ENCODE data around the gene GSG1.
"Not testable (repeated sequence)": the region's sequence is repeated elsewhere in the genome, so short reads cannot be mapped to it uniquely, and the experiment has no call there.

Gene GSG1

DNA sequence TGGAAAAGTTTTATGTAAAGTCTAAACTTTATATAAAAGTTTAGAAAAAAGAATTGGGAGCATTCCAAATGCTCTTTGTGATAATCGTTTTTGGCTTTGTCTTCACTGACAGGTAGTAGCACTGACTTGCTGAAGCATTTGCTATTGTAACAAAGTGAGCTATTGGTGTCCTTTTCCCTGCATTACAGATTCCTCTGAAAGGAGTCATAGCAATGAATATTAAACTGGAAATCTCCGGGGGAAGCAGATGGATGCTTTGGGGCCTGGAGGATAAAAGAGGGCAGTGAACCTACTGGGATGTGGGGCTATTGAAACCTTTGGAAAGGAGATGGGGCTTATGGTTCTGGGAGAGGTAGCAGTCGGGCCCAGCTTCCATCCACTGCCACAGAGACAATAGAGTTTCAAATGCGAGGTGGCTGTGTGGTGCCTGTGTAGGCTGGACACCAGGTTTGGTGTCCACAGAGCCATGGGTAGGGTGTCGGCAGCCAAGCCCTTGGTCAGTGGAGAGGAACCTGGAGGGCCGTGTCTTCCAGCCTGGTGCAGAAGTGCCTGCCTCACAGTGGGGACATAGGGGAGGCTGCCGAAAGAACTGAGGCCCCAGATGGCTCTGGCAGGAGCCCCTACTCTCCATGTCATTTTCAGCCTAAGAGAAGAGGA lies 10.1 kb downstream of the GSG1 start:
- no peak for DNase-seq (ENCODE audit: low read depth in 2 of 2)

GRCh38 chr12:13091832-13092231 lies 11.6 kb downstream of the GSG1 start:
- DNase-seq (ENCODE audit: low read depth in 2 of 2): no peak

- DNase-seq (ENCODE audit: low read depth in 2 of 2): no peak
Observed at GRCh38 chr12:13090054-13090453, 13.4 kb downstream of the GSG1 start.

DNA sequence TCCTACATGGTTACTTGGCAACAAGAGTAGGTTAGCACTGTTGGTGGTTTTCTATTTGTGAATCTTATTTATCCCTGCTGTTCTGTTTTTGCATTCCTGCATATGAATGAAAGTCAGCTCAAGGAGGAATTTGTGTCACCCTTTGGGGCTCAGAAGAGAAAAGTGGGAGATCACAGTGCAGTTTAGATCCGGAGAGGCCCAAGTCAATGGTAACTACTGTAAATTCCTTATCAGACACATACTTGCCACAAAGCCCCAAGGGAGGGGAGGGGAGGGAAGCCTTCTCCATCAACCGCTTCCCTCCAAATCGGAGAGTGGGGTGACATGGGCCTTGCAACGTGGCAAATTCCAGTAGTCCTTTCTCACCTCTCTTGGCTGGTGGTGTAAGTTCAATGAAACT lies 15.0 kb downstream of the GSG1 start:
- no peak for DNase-seq (ENCODE audit: low read depth in 2 of 2)

DNA sequence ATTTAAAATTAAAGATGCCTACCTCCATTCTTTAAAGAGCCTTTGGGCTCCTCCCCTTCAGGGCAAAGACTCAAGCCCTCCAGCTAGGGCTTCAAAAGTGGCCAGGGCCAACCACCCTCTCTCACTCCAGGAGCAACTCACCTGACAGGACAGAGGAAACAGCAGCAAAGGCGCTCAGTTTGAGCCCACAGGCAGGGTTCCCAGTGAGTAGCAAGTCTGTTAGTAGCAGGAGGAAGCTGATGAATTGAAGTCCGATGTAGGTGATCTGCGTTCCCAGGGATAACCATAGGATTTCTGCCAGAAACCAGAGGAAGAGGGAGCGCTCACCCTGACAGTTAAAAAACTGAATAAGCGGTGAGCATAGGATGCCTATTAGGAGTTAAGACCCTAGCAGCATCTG lies 15.7 kb downstream of the GSG1 start:
- no peak for DNase-seq (ENCODE audit: low read depth in 2 of 2)

- no peak for DNase-seq (ENCODE audit: low read depth in 2 of 2)
Observed at GRCh38 chr12:13085968-13086686, 17.3 kb downstream of the GSG1 start.

GRCh38 chr12:13084898-13085640 lies 18.4 kb downstream of the GSG1 start:
- no peak for DNase-seq (ENCODE audit: low read depth in 2 of 2)

- not testable (repeated sequence) for DNase-seq (ENCODE audit: low read depth in 2 of 2)
Observed at GRCh38 chr12:13083638-13084037, 19.8 kb downstream of the GSG1 start.

GRCh38 chr12:13082861-13083260 lies 20.6 kb downstream of the GSG1 start:
- no peak for DNase-seq (ENCODE audit: low read depth in 2 of 2)

DNA sequence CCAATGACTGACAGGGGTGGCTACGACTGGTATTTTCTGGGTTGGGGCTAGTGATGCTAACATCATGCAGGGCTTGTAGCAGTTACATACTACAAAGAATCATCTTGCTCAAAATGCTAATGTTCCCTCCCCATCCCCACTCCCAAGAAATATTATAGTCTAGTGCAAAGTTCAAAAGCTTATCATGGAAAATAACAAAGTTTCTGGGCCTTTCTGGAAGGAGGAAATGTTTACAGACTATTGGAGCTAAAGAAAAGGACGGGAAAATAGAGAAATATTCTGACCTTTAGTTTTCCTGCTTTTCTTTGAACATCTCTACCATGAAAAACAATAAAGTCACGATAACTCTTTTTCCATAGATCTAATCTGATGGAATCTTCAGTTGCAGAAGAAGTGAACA lies 23.2 kb downstream of the GSG1 start:
- DNase-seq (ENCODE audit: low read depth in 2 of 2): no peak

- no peak for DNase-seq (ENCODE audit: low read depth in 2 of 2)
Observed at GRCh38 chr12:13079440-13079906, 24.0 kb downstream of the GSG1 start.

DNA sequence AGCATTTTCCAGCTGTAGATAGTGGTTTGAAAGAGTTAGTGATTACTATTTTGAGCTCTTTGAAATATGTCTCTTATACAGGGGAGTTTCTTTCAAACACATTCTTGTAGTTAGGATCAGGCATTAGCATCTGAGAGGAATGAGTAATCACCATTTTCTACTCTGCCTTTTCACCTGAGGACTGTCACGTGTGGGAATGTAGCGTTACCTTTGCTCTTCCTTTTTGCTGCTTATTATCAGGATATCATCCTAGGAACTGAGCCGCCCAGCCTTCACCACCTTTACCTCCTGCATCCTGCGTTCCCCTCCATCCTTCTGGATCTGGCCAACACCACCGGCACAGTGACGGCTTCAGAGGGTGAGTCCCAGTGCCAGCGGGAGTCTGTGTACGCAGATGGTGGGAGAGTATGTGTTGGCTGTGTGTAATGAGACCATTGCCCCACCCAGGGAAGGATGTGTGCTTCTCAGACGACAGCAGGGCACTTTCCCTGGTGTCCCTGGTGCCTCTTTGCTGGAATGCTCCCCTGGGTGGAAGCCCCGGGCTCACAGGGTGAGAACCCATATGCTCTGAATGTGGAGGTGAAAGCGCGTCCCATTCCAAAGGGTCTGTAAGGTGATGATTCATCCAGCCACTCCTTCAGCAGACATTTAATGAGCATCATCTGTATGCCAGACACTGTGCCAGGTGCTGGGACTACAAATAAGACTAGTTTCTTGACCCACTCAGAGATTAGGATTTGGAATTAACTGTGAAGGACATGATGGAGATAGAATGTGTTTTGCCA lies 27.5 kb downstream of the GSG1 start:
- no peak for DNase-seq (ENCODE audit: low read depth in 2 of 2)

DNA sequence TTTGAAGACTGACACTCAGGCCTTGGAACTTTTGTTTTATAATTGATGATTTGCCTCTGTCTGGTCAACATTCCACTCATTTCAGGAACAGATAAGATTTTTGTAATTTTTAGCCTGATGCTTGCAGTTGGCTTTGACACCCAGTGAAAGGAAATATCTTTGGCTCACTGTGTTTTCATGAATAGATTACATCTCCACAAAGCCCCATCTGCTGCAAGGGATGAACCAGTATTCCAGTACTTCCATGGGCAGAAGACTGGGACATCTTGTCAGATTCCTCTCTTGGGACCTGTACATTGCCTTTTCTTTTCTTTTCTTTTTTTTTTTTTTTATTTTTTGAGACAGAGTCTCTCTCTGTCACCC lies 28.4 kb downstream of the GSG1 start:
- DNase-seq (ENCODE audit: low read depth in 2 of 2): no peak

- DNase-seq (ENCODE audit: low read depth in 2 of 2): no peak
Observed at GRCh38 chr12:13074396-13075117, 28.9 kb downstream of the GSG1 start.

DNA sequence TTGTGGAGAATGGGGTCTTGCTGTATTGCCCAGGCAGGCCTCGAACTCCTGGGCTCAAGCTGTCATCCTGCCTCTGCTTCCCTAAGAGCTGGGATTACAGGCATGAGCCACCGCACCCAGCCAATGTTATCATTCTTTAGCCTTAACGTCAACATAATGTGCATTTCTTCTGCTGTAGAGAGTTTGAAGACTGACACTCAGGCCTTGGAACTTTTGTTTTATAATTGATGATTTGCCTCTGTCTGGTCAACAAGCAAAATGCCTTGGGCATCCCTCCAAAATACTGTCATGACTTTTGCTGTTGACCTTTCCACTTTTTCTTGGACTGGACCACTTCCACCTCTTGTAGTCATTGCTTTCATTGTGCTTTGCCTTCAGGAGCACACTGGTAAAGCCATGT lies 30.3 kb downstream of the GSG1 start:
- no peak for DNase-seq (ENCODE audit: low read depth in 2 of 2)

DNA sequence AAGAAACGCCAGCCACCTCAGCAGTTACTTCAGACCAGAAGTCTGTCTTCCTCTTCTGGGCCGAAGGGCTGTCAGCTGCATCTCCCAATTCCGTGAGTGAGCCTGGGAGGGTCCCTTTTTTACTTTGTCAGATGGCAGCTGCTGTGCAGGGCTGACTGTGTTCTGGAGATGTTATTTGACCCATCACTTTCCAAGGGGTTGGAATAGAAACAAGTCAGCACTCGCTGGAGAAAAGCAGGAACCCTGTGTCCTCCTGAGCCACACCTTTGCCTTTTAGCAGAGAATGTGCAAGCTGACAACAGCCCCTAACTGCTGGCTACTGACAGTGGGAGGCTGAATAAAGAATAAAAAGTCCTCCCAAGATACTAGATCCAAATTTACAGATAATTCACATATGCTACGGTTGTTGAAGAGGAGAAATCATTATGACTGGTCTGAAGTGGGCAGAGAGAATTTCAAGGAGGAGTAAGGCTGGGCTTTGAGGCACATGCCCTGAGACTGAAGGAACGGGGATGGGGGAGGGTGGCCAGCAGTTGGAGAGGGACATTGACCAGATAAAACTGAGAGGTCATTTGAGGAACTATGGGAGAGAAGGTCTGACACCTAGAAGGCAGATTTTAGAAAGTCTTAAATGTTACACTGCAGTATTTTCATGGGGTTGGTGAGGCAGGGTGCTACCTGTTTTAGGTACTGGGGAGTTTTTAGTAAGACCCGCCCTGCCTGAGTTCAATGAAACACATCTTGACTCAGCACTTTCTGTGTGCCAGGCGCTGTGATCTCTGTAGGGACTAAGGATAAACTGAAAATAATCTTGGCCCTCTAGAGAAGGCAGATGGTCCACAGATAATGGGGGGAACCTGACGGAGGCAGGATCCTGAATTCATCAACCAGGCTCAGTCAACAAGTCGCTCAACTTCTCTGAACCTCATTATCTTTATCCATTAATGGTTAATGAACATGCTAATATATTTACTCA lies 31.9 kb downstream of the GSG1 start:
- DNase-seq (ENCODE audit: low read depth in 2 of 2): no peak

DNA sequence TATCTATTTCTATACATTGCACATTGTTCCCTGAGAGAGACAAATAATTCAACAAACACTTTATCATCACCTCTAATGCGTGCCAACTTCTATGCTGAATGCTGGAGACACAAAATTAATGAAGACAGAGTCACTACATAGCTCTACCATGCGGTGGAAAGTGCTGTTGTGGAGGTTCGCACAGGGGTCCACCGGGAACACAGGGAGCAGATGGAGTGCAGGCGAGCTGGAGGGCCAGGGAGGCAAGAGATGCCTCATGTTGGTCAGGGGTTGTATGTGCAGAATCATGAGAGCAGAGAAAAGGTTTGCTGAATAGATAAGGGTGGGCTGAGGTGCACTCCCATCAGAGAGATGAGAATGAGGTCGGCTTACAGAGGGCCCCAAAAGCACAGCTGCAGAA lies 34.1 kb downstream of the GSG1 start:
- DNase-seq (ENCODE audit: low read depth in 2 of 2): no peak

DNA sequence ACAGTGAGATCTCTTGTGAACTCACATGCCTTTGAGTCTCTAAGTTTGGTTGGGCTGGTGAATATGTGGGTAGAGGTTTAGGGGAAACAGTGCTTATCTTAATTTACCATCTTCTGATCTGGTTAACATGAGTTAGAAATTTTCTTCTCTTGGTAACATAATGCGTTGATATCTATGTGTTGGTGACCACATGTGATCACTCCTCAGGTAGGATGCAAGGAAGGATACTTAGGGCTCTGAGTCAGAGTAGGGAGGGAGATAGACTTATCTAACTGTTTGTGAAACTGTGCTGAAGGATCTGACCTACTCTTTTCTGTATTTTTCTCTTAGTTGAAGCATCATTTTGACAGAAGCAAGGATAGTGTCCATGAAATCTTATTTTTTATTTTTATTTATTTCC lies 36.1 kb downstream of the GSG1 start:
- no peak for DNase-seq (ENCODE audit: low read depth in 2 of 2)

- DNase-seq (ENCODE audit: low read depth in 2 of 2): no peak
Observed at GRCh38 chr12:13066459-13066858, 37.0 kb downstream of the GSG1 start.

- no peak for DNase-seq (ENCODE audit: low read depth in 2 of 2)
Observed at GRCh38 chr12:13066014-13066413, 37.5 kb downstream of the GSG1 start.

All from stimulated activated CD4-positive, alpha-beta T cell treated with anti-CD3 and anti-CD28 coated beads, Interleukin-4, amount 100 ng/mL, for 48 hours (primary cell).